GM12865 (cell line): ENCODE data around the gene SP2.

Experiments used
- DNase-seq: peaks from one replicate; pipeline ENCODE4 v3.0.0; 2010; ENCODE audit warnings: low read depth
- H3K4me3 ChIP-seq: 2 replicates; pipeline ENCODE4 v1.5.1; 2011; ENCODE audit warnings: mild to moderate bottlenecking, low read depth, low read length, control low read depth
- CTCF ChIP-seq: IDR thresholded peaks from 2 replicates; pipeline ENCODE4 v1.5.1; 2011; ENCODE audit warnings: low read length, control low read depth, low read depth, inconsistent platforms; ENCODE audit not compliant: insufficient read depth; ENCODE audit errors: missing control alignments

The SP2 gene

GRCh38 chr17:47902039-47902744, 6.2 kb downstream of the SP2 start:
- no peak for DNase-seq
- TF ChIP-seq CTCF, result no peak
- H3K4me3 ChIP-seq, result no peak overlapping the region

- DNase-seq, result no peak
- H3K4me3 ChIP-seq, result no peak overlapping the region
- no peak for TF ChIP-seq CTCF
Observed at GRCh38 chr17:47905221-47905733, 9.2 kb downstream of the SP2 start.

DNA sequence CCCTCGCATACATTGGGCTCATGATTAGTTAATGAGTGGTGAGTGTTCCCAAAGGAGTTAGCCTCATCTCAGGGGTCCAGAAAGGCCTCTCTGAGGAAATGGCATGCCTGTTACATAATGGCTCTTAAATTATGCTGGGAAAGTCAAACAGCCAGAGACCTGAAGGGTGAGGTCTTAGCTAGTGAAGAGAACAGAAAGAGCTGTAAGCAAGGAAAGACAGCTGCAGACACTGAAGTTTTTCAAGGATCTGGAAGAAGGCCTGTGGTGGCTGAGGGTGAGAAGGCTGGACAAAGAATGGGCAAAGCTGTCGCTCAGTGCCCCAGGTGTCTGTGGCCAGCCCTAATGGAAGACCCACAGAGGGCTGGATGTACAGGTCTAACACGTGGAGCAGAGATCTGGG, 10.4 kb downstream of the SP2 start:
- TF ChIP-seq CTCF, result no peak
- H3K4me3 ChIP-seq, result no peak overlapping the region
- no peak for DNase-seq

GRCh38 chr17:47907932-47908562, 12.0 kb downstream of the SP2 start:
- H3K4me3 ChIP-seq, result no peak overlapping the region
- no peak for TF ChIP-seq CTCF
- DNase-seq, result no peak

- H3K4me3 ChIP-seq, result no peak overlapping the region
- TF ChIP-seq CTCF, result no peak
- DNase-seq, result no peak
Observed at GRCh38 chr17:47913050-47913449, 17.0 kb downstream of the SP2 start.

GRCh38 chr17:47914306-47914948, 18.4 kb downstream of the SP2 start:
- no peak overlapping the region for H3K4me3 ChIP-seq
- no peak for TF ChIP-seq CTCF
- DNase-seq, result no peak
